H7 (cell line): ENCODE measurements around the gene WDR82. TPM values are rescaled to one million over a fixed set of nuclear protein-coding genes. Genes with fewer than 3 reads are reported as not detected.

Experiments
- DNase-seq: peaks from one replicate; pipeline ENCODE4 v3.0.0; 2012
- H3K27me3 ChIP-seq: 2 replicates; pipeline ENCODE4 v1.6.0; 2011; ENCODE audit warnings: mild to moderate bottlenecking, low read length; ENCODE audit not compliant: control insufficient read depth, insufficient read depth
- H3K36me3 ChIP-seq: replicated peaks from 2 replicates; pipeline ENCODE4 v1.5.1; 2011; ENCODE audit warnings: low read length; ENCODE audit not compliant: control insufficient read depth, insufficient read depth
- H3K4me3 ChIP-seq: 2 replicates; pipeline ENCODE4 v1.5.1; 2011; ENCODE audit warnings: low read depth, mild to moderate bottlenecking, control low read depth, low read length, moderate library complexity; ENCODE audit not compliant: insufficient read depth
- total RNA-seq: library from RNA; depleted of rRNA; stranded (reverse); fragments of >200 nt; shearing (Covaris generic); gene quantifications from 2 replicates; pipeline ENCODE4 v1.2.3, GENCODE V29; 2014

WDR82 gene
- total RNA-seq, 1 experiment from 2014 or later: 60.3 TPM

- no peak overlapping the region for H3K4me3 ChIP-seq
Measured at GRCh38 chr3:52237006-52237656, 41.3 kb downstream of the WDR82 start.

GRCh38 chr3:52236424-52236886 lies 42.0 kb downstream of the WDR82 start:
- no peak overlapping the region for H3K4me3 ChIP-seq
- H3K27me3 ChIP-seq: no peaks in the 10 kb centered on the region
- H3K36me3 ChIP-seq: peaks cover 3% of the 10 kb centered on the region
- DNase-seq: peak; percentile 47

More at GRCh38 chr3:52237006-52237656, 41.3 kb downstream of the WDR82 start:
- DNase-seq: no peak
- Histone ChIP-seq H3K27me3 (no peaks in the 10 kb centered on the region), H3K36me3 (peaks cover 3% of the 10 kb centered on the region)

GRCh38 chr3:52234516-52235447 lies 43.7 kb downstream of the WDR82 start:
- H3K4me3 ChIP-seq: no peak overlapping the region
- peak; percentile 61 for DNase-seq

GRCh38 chr3:52233968-52234367 lies 44.5 kb downstream of the WDR82 start:
- Histone ChIP-seq H3K27me3 (no peaks in the 10 kb centered on the region), H3K4me3 (no peak overlapping the region), H3K36me3 (peaks cover 14% of the 10 kb centered on the region)
- no peak for DNase-seq

More at GRCh38 chr3:52234516-52235447, 43.7 kb downstream of the WDR82 start:
- H3K27me3 ChIP-seq: no peaks in the 10 kb centered on the region
- peaks cover 11% of the 10 kb centered on the region for H3K36me3 ChIP-seq

GRCh38 chr3:52233108-52233591 lies 45.3 kb downstream of the WDR82 start:
- Histone ChIP-seq H3K36me3 (peaks cover 14% of the 10 kb centered on the region), H3K4me3 (no peak overlapping the region), H3K27me3 (no peaks in the 10 kb centered on the region)
- peak; percentile 30 for DNase-seq

GRCh38 chr3:52232279-52233107 lies 46.0 kb downstream of the WDR82 start:
- no peaks in the 10 kb centered on the region for H3K27me3 ChIP-seq
- peaks cover 14% of the 10 kb centered on the region for H3K36me3 ChIP-seq
- no peak overlapping the region for H3K4me3 ChIP-seq
- DNase-seq: peak; percentile 29

GRCh38 chr3:52231502-52232278 lies 46.8 kb downstream of the WDR82 start:
- Histone ChIP-seq H3K27me3 (no peaks in the 10 kb centered on the region), H3K4me3 (no peak overlapping the region), H3K36me3 (peaks cover 14% of the 10 kb centered on the region)
- DNase-seq: peak; percentile 95

GRCh38 chr3:52230889-52231499 lies 47.5 kb downstream of the WDR82 start:
- Histone ChIP-seq H3K4me3 (no peak overlapping the region), H3K27me3 (no peaks in the 10 kb centered on the region), H3K36me3 (peaks cover 14% of the 10 kb centered on the region)
- DNase-seq: peak; percentile 22

- Histone ChIP-seq H3K4me3 (no peak overlapping the region), H3K36me3 (peaks cover 14% of the 10 kb centered on the region), H3K27me3 (no peaks in the 10 kb centered on the region)
- DNase-seq: no peak
Measured at GRCh38 chr3:52230461-52230860, 48.0 kb downstream of the WDR82 start.

- Histone ChIP-seq H3K27me3 (no peaks in the 10 kb centered on the region), H3K4me3 (no peak overlapping the region), H3K36me3 (peaks cover 14% of the 10 kb centered on the region)
- DNase-seq: no peak
Measured at GRCh38 chr3:52229656-52230055, 48.8 kb downstream of the WDR82 start.

- Histone ChIP-seq H3K27me3 (no peaks in the 10 kb centered on the region), H3K4me3 (no peak overlapping the region), H3K36me3 (peaks cover 11% of the 10 kb centered on the region)
- peak; percentile 23 for DNase-seq
Measured at GRCh38 chr3:52228751-52229291, 49.6 kb downstream of the WDR82 start.

GRCh38 chr3:52228266-52228665 lies 50.2 kb downstream of the WDR82 start:
- Histone ChIP-seq H3K36me3 (peaks cover 11% of the 10 kb centered on the region), H3K4me3 (no peak overlapping the region)
- DNase-seq: peak; percentile 35

GRCh38 chr3:52227766-52228165 lies 50.7 kb downstream of the WDR82 start:
- peaks cover 11% of the 10 kb centered on the region for H3K36me3 ChIP-seq
- H3K27me3 ChIP-seq: no peaks in the 10 kb centered on the region
- H3K4me3 ChIP-seq: no peak overlapping the region
- DNase-seq: no peak

More at GRCh38 chr3:52228266-52228665, 50.2 kb downstream of the WDR82 start:
- no peaks in the 10 kb centered on the region for H3K27me3 ChIP-seq
